HG03342 (cell line): Measurements from ENCODE around the gene TTC3.
"Not testable (repeated sequence)": the region's sequence is repeated elsewhere in the genome, so short reads cannot be mapped to it uniquely, and the experiment has no call there.

Source experiments
- ATAC-seq: cut with Tn5 transposase; IDR thresholded peaks from one replicate; pipeline ENCODE4 v1.9.1; 2021; ENCODE audit warnings: mild to moderate bottlenecking, moderate library complexity; ENCODE audit not compliant: unreplicated experiment

The TTC3 gene

DNA sequence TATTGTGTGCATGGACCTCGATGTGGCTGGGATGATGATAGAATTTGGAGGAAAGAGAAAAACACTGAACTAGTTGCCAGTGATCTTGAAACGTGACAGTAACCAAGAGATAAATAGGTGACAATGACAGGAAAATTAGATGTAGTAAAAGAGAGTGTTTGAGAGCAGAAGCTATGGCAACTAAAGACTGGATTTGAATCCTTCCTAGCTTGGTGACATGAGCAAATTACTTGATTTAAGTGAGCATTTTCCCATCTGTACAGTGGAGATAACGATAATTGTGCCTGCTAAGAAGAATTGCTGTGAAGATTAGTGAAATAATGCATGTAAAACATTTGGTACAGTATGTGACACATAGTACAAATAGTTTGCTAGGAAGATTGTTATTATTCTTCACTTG lies 12.7 kb downstream of the TTC3 start:
- no peak for ATAC-seq

DNA sequence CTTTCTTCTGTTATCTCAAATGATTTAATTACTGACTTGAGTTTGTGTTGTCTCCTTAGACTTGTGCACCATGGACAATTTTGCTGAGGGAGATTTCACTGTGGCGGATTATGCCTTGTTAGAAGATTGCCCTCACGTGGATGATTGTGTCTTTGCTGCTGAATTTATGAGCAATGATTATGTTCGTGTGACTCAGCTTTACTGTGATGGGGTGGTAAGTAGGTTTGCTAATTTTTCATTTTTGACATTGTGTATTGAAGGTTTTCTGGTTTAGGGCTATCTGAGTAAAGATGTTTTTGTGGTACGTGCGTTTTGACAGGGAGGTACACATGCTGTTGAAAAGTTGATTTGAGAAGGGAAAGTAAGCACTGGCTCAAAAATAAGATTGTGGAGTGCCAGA lies 14.1 kb downstream of the TTC3 start:
- ATAC-seq: no peak

DNA sequence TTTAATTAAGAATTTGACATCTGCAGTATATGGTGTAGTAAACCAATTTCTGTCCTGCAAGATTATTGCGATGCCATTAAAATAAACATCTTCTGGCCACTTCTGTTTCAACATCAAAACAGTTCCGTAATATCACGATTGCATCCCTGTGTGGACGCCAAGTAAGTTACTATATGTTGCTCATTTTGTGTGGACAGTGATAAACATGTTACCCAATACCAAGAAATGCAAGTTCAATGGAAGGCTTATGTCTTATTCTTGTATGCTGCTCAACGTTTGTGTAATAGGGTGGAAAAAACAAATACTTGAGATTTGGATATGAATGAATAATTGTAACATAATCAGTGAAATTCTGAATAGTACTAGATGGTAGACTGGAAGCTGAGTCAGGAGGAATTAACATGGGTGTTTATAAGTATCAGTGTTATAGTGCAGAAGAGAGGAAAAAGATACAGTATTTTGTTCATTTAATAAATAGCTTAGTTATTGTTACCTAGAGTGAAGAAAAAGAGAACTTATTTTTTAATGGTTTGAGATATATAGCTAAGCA lies 15.2 kb downstream of the TTC3 start:
- no peak for ATAC-seq

DNA sequence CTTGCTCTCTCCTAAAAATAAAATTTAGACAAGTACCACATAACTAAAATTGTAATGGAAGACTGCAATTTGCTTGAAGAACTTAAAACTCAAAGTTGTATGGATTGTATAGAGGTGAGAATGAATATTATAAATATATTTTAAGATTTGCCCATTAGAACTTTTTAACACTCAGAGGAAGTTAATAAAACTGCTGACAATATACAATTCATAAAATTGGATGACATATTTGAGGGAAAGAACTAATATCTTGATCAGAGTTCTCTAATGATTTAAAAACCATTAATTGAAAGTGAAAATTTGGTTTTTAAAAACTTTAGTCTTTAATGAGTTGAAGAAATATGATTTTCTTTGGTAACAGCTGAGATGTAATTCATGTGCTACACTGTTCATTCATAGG lies 20.9 kb downstream of the TTC3 start:
- ATAC-seq: no peak

DNA sequence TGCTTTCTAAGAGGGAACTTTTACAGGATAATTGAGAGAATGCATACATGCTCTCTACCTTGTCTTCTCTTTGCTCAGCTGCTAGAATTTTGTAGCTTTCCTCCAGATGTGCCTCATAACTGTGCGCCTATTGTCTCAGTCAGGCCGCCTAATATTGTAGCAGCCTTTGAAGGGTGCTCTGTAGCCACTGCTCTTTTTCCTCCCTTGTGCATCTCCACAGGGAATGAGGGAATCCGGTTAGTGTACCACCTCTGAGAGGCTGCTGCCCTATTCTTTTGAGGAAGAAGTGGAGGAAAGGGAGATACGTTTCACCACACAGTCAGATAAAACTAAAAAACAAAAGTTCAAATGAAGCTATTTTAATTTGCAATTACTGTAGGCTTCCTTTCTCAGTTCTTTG lies 22.8 kb downstream of the TTC3 start:
- ATAC-seq: no peak

DNA sequence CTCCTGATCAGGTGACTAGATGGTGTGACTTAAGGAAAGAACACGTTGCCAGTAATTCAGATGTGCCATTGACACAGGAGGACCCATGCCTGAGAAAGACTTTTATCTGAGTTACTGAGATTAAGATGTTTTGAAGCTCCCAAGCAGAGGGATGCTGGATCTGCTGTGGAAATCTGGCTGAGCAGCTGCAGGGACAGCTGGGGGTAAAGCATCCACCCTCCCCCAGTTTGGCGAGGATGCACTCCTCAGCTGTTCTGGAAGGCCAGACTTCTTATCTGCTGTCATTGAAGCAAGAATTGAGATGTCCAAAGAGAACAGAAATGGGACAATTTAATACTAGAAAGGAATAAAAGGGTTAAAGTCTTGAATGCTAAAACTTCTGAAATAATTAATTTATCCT lies 25.7 kb downstream of the TTC3 start:
- ATAC-seq: no peak

DNA sequence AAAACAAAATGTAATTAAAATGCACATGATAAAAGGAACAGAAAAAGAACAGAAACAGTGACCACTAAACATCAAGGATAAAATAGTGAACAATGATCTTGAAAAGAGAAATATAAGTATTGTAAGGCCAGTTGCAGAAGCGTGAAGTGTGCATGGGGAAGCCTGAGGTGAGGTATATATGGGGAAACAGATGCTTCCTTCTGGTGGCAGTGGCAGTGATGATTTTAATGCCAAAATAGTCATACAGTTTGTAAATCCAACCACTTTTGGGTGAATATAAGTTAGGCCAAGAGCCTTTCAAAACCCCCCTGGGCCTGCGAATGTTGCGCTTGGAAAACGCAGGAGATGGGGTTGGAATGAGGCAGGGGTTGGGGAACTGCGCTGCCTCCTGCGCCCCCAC lies 27.3 kb downstream of the TTC3 start:
- no peak for ATAC-seq

DNA sequence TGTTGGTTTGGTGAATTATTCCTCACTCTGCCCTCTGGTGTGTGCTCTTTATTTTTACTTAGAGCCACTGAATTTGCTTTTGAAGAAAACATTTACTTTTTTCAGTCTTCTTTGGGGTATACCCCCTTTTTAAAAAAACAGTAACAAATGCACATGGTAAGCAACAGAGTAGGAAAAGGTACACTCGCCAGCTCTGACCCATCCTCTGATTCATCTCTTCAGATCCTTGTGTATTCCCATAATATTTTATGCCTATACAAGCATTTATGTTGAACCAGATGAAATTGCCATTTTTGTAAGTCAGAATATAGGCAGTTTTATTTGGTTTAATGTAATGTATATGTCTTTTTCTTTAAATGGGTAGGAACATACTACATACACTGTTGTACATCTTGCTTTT lies 28.3 kb downstream of the TTC3 start:
- ATAC-seq: no peak

DNA sequence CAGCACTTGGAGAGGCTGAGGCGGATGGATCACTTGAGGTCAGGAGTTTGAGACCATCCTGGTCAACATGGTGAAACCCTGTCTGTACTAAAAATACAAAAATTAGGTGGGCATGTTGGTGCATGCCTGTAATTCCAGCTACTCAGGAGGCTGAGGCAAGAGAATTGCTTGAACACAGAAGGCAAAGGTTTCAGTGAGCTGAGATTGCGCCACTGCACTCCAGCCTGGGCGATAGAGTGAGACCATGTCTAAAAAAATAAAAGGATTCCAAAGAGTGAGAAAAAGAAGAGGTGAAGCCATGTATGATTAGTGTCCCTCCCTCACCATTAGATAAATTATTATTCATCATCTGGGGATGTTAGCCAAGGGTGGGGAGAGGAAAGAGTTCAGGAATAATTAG lies 29.7 kb downstream of the TTC3 start:
- not testable (repeated sequence) for ATAC-seq

DNA sequence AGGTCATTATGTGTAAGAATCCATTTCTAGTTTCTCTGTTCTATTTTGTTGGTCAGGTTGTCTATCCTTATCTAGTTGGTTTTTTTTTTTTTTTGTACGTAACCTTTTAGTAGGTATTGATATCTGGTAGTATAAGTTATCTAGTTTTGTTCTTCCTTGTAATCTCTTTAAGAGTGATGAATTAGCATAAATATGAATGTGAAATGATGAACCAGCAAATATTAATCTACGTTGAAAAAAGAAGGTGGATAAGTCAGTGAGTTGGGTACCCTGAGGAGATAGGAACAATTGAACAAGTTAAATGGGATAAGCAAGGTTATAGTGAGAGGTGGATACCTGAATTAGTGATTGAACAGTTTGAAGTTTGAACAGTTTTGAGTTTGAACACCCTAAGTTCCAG lies 33.9 kb downstream of the TTC3 start:
- ATAC-seq: no peak

DNA sequence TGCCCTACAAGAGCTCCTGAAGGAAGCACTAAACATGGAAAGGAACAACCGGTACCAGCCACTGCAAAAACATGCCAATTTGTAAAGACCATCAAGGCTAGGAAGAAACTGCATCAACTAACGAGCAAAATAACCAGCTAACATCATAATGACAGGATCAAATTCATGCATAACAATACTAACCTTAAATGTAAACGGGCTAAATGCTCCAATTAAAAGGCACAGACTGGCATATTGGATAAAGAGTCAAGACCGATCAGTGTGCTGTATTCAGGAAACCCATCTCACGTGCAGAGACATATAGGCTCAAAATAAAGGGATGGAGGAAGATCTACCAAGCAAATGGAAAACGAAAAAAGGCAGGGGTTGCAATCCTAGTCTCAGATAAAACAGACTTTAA lies 38.0 kb downstream of the TTC3 start:
- ATAC-seq: not testable (repeated sequence)

DNA sequence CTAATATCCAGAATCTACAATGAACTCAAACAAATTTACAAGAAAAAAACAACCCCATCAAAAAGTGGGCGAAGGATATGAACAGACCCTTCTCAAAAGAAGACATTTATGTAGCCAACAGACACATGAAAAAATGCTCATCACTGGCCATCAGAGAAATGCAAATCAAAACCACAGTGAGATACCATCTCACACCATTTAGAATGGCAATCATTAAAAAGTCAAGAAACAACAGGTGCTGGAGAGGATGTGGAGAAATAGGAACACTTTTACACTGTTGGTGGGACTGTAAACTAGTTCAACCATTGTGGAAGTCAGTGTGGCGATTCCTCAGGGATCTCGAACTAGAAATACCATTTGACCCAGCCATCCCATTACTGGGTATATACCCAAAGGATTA lies 41.2 kb downstream of the TTC3 start:
- not testable (repeated sequence) for ATAC-seq

DNA sequence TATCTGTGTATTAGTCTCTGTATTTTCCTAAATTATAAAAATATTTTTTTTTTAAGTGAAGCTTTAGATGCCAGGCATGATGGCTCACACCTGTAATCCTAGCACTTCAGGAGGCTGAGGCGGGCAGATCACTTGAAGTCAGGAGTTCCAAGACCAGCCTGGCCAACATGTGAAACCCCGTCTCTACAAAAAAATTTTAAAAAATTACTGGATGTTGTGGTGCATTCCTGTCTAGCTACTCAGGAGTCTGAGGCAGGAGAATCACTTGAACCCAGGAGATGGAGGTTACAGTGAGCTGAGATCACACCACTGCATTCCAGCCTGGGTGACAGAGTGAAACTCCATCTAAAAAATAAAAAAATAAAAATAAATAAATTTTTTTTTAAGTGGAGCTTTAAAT lies 43.4 kb downstream of the TTC3 start:
- not testable (repeated sequence) for ATAC-seq

DNA sequence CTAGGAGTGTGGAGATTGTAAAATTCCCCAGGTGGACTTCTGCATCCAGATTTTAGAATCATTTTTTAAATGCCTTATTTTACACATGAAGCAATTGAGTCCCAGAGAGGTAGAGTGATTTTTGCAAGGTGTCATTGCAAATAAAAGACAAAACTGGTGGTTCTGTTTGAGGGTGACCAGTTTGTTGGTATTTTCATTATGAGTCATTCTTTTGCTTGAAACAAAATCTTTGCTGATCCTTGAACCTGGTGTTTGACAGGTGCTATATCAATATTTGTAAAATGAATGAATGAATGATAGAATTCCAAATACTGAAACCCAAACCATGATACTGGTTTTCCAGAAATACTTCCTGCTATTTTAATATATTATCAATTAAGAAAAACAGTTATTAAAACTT lies 44.1 kb downstream of the TTC3 start:
- no peak for ATAC-seq

DNA sequence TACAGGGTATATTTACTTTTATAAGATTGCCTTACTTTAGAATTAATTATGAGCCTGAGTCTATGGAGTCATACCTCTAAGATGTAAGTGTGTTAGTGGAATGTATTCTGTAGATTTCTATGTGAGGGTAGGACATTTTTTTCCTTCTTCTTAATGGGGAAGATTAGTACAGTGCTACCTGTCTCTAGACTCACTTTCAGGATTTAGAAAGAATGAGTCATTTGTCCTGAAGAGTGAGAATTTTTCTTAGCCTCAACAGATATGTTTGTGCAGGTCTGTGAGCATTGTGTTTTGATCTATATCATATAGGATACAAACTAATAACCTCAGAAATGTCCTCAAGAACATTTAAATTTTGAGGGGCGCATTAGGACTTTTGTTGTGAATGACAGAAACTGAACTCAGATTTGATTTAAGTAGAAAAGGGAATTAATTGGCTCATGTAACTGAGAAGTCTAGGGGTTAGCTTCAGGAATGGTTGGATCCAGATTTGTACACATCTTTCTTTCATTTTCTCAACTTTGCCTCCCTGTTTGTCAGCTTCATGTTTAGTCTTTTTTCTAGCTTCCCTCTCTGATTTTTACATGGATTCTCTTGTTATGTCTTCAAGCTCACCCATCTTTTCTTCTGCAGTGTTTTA lies 45.3 kb downstream of the TTC3 start:
- ATAC-seq: no peak

DNA sequence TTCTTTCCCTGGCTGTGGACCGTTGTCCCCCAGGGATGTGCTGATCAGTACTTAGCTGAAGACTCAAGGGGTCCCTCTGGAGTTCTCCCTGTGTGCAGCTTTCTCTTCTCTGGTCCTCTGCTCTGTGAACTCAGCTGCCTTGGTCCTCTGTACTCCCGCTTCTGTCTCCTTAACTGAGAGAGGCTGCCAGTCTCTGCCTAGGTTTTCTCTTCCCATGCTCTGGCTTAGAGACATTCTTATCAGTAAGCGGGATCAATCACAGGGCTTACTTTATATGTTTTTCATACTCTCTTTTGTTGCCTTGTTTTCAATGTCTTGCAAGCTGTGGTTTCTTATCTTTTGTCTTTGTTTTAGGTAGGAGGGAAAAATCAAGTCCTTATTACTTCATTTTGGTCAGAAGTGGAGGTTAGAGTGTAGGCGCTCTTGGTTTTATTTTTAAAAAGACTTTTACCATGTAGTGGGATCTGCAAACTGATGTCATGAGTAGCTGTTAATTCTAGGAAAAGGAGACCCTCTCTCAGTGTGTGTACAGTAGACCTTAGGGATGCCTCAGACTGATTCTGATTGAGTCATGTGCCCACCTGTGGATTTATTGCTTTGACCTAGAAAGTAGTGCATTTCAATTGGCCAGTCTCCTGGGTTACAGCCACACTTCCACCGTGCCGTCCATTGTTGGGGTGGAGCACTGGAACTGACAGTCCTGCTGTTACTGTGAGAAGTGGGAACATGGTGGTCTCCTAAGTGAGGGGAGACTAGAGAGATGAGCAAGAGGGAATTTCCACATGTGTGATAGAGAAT lies 46.6 kb downstream of the TTC3 start:
- ATAC-seq: no peak

DNA sequence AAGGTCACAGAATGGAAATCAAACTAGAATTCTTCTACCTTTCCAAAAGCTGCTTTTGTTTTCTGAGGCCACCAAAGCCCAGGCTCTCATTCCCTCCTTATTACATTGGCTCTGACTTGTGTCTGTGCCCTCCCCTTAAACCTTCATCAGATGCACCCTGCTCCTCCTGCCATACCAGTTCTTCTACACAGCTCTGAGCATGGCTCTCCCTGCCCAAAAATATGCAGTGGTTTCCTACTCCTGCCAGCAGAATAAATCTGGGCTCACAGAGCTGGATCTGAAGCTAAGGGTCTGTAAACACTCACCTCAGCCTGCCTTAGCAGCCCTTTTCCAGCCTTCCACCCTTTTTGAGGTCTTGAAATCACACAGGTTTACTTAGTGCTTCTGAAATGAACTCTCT lies 55.0 kb downstream of the TTC3 start:
- no peak for ATAC-seq

DNA sequence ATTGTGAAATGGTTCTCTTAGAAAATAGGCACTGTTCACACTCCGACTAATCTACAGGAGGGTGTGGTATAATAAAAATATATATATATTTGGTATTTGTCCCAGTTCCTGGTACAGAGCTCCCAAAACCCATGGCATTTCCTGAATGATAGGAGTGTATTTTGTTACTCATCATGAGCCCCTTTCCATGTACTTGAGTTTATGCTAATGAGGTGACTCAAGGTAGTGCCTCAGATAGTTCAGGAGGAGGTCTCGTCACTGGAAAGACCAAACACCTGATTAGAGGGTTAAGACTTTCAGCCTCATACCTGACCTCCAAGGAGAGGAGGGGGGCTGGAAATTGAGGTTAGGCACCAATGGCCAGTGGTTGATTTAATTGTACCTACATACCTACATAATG lies 57.9 kb downstream of the TTC3 start:
- ATAC-seq: no peak

DNA sequence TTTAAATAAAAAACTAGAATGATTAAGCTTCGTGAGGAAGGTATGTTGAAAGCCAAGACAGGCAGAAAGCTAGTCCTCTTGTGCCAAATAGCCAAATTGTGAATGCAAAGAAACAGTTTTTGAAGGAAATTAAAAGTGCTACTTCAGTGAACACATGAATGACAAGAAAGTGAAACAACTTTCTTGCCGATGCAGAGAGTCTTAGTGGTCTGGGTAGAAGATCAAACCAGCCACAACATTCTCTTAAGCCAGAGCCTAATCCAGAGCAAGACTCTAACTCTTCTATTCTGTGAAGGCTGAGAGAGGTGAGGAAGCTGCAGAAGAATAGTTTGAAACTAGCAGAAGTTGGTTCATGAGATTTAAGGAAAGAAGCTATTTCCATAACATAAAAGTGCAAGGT lies 63.2 kb downstream of the TTC3 start:
- no peak for ATAC-seq

DNA sequence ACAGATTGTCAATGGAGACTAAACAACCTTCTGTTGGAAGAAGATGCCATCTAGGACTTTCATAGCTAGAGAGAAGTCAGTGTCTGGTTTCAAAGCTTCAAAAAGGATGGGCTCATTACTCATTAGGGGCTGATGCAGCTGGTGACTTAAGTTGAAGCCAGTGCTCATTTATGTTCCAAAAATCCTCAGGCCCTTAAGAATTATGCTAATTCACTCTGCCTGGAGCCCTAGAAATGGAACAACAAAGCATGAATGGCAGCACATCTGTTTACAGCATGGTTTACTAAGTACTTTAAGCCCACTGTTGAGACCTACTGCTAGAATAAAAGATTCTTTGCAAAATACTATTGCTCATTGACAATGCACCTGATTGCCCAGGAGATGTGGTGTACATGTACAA lies 63.7 kb downstream of the TTC3 start:
- no peak for ATAC-seq

DNA sequence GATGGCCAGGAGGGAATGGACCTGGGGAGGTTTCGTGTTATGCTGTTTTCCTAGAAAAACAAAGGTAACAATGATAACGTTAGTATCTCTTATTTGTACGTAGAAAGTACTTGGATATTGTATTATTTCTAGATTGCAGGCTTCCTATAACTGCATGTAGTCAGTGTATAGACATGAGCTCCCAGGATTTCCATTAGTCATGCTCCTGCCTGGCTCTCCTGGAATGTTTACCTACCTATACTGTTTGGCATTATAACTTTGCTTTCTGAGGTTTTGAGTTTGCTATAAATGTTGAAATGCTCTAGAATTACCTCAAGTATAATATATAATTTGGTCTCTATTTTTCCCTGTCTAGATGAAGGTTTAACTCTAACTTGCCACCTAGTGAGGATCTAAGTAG lies 66.1 kb downstream of the TTC3 start:
- ATAC-seq: no peak

DNA sequence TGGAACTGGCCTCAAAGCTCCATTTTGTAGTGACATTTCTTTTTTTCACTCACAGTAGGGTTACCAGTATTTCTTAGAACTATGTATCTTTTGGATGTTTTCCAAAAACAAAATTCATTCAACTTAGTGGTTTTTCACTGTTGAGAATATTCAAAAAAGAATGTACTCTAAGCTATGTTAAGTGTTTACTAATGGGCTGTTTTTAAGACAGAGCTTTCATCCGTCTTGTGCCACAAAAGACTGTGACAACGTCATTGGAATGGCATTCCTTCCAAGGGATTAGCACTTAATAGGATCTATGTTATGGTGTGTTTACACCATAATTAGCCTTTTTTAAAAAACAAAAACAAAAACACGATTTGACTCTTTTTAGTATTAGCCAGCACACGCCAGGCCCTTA lies 66.8 kb downstream of the TTC3 start:
- no peak for ATAC-seq
